Colonic mucosa (tissue), 4 donors: ENCODE data around the gene SLC32A1. TPM values are rescaled to one million over a fixed set of nuclear protein-coding genes. Genes with fewer than 3 reads are reported as not detected.

Experiments used
- DNase-seq: peaks from one replicate; pipeline ENCODE4 v3.0.0-alpha.2; 2020
- H3K27ac ChIP-seq: fragments of 200-600 bp; one replicate; pipeline ENCODE4 v1.8.0; 2021
- H3K27me3 ChIP-seq: fragments of 200-600 bp; one replicate; pipeline ENCODE4 v1.8.0; 2021
- H3K36me3 ChIP-seq: fragments of 200-600 bp; one replicate; pipeline ENCODE4 v1.8.0; 2021
- H3K4me1 ChIP-seq: fragments of 200-600 bp; one replicate; pipeline ENCODE4 v1.8.0; 2021; ENCODE audit warnings: mild to moderate bottlenecking
- H3K4me3 ChIP-seq: fragments of 200-600 bp; one replicate; pipeline ENCODE4 v1.8.0; 2021
- H3K9ac ChIP-seq, 2 donors: one replicate each; pipeline ENCODE4 v1.7.0; 2013; ENCODE audit warnings: control low read depth in 2 of 2, low read depth in 2 of 2, low read length in 2 of 2
- H3K9me3 ChIP-seq: fragments of 200-600 bp; one replicate; pipeline ENCODE4 v1.8.0; 2021
- intact Hi-C: fragments of 100-400 bp; cut with DNase I; formaldehyde crosslinking; loops from one replicate; pipeline ENCODE4 v1.14.1; 2022
- total RNA-seq, 2 donors: library from RNA; stranded (reverse); fragmentation: NEBNext Ultra II Directional in 1 of 2; extraction: Animal tissue kit (Norgen Biotek cat#: 25700) in 1 of 2; gene quantifications; one replicate each; pipeline ENCODE4 v1.2.1, GENCODE V29; 2021
- TF ChIP-seq, protein P1 (sequence below): fragments of 200-600 bp; IDR thresholded peaks from one replicate; pipeline ENCODE4 v1.8.0; 2022; ENCODE audit warnings: antibody characterized with exemption, mild to moderate bottlenecking
- donor health status: healthy.
- donor health status: DM: no; HTN: no; CAD: no.
- donor health status: DM: no; HTN: no; CAD: no.

SLC32A1 gene
- total RNA-seq, 2 donors from 2014 or later = not detected

DNA sequence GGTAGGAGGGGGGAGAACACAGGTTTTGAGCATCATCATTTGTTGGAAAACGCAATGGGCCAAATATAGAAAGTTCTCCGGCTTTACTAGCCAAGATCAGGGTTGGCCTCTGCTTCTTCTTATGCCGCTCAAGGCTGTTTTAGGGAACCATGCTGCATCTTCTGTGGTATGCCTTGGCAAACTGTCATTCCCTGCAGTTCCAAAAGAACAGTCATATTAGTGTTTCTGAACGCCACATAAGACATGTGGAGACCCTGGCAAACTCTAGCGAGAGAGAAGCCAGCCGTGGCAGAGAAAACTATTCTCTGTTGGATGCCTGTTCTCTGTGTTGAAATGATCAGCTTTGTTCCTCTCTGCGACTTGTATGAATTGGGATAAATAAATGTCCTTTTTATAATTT lies 34.8 kb downstream of the SLC32A1 start:
- Histone ChIP-seq H3K9me3 (no peaks in the 10 kb centered on the region), H3K36me3 (peaks cover 17% of the 10 kb centered on the region), H3K27ac (no peak overlapping the region), H3K27me3 (no peaks in the 10 kb centered on the region), H3K4me3 (no peak overlapping the region), H3K9ac (no peak overlapping the region), H3K4me1 (no peaks in the 10 kb centered on the region)
- intact Hi-C loops = no loop called here
- TF ChIP-seq, protein P1, sequence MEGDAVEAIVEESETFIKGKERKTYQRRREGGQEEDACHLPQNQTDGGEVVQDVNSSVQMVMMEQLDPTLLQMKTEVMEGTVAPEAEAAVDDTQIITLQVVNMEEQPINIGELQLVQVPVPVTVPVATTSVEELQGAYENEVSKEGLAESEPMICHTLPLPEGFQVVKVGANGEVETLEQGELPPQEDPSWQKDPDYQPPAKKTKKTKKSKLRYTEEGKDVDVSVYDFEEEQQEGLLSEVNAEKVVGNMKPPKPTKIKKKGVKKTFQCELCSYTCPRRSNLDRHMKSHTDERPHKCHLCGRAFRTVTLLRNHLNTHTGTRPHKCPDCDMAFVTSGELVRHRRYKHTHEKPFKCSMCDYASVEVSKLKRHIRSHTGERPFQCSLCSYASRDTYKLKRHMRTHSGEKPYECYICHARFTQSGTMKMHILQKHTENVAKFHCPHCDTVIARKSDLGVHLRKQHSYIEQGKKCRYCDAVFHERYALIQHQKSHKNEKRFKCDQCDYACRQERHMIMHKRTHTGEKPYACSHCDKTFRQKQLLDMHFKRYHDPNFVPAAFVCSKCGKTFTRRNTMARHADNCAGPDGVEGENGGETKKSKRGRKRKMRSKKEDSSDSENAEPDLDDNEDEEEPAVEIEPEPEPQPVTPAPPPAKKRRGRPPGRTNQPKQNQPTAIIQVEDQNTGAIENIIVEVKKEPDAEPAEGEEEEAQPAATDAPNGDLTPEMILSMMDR = no peak
- DNase-seq = no peak

DNA sequence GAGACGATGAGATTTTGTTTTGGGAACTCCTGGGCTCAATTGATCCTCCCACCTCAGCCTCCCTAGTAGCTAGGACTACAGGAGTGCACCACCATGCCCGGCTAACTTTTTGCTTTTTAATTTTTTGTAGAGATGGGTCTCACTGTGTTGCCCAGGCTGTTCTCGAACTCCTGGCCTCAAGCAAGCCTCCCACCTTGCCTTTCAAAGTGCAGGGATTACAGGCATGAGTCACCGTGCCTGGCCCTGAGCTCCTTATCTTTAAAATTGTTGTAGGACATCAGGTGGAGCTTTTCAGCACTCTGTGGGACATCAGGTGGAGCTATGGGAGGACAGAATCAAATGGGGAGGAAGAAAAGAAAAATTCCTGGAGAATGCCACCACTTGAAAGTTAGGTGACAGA lies 36.7 kb downstream of the SLC32A1 start:
- Histone ChIP-seq H3K9ac (no peak overlapping the region), H3K4me1 (no peaks in the 10 kb centered on the region), H3K9me3 (no peaks in the 10 kb centered on the region), H3K27me3 (no peaks in the 10 kb centered on the region), H3K4me3 (no peak overlapping the region), H3K27ac (no peak overlapping the region), H3K36me3 (peaks cover 4% of the 10 kb centered on the region)
- TF ChIP-seq, protein P1 = no peak
- DNase-seq = no peak
- intact Hi-C loops = no loop called here

DNA sequence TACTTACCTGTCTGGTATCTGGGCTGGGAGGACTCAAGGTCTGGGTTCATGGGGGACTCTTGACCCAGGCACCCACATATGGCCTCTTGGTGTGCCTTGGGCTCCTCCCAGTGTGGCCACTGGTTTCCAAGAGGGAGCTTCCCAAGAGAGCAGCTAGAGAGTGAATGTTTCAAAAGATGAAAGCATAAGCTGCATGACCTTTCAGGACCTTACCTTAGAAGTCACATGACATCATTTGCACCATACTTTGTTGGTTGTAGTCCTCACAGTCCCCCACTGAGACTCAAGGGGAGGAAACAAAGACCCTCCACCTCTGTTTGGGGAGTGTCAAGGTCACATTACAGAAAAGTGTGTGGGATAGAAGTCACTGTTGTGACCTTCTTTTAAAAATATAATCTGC lies 37.9 kb downstream of the SLC32A1 start:
- Histone ChIP-seq H3K4me1 (no peaks in the 10 kb centered on the region), H3K27me3 (no peaks in the 10 kb centered on the region), H3K36me3 (no peaks in the 10 kb centered on the region), H3K27ac (no peak overlapping the region), H3K9me3 (no peaks in the 10 kb centered on the region), H3K4me3 (no peak overlapping the region), H3K9ac (no peak overlapping the region)
- TF ChIP-seq, protein P1 = no peak
- no peak for DNase-seq
- intact Hi-C loops = no loop called here

DNA sequence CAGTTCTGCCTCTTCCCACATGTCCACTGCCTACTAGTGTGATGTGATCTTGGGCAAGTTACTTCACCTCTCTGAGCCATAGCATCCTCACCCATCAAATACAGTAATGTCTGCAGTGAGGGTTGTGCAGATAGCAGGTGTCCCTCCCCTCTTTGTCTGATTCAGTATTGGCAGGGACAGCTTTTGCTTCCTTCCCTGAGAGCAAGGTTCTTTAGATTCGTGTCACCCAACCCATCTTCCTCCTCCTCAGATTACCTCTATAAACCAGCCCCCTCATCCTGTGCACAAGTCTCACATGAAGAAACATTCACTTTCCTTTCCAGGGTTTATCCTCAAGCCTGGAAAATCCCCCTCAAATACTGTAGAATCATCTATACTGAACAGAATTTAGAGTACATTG lies 39.3 kb downstream of the SLC32A1 start:
- no peaks in the 10 kb centered on the region for H3K36me3 ChIP-seq
- no peak for DNase-seq
- H3K4me3 ChIP-seq = no peak overlapping the region
- no peak overlapping the region for H3K27ac ChIP-seq
- no peaks in the 10 kb centered on the region for H3K27me3 ChIP-seq
- intact Hi-C loops = no loop called here
- no peaks in the 10 kb centered on the region for H3K4me1 ChIP-seq
- H3K9me3 ChIP-seq = no peaks in the 10 kb centered on the region
- no peak overlapping the region for H3K9ac ChIP-seq
- TF ChIP-seq, protein P1 = no peak

DNA sequence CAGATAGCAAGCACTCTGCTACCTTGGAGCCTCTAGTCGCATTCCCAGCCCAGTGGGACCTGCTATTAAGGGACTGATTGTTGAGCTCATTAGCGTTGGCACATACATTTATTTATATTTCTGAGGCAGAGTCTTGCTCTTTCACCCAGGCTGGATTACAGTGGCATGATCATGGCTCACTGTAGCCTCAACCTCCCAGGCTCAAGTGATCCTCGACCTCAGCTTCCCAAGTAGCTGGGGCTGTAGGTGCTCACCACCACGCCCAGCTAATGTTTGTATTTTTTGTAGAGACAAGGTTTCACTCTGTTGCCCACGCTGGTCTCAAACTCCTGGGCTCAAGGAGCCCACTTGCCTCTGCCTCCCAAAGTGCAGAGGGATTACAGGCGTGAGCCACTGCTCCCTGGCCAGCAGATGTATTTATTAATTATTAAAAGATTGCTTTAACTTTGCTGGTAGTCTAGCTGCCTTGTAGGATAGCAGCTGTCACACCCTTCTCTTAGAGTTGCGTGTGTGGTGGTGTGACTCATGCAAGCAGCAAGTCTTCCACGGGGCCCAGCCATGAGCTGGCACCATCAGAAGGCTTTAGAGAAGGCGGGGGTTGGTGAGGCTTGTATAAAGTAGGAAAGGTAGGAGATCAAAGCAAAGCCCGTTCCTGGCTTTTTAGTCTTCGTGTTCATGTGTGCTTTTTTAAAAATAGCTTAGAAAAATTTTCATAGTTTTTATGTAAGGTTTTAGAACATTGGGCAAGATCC lies 40.5 kb downstream of the SLC32A1 start:
- DNase-seq = no peak
- Histone ChIP-seq H3K27ac (no peak overlapping the region), H3K9me3 (no peaks in the 10 kb centered on the region), H3K36me3 (no peaks in the 10 kb centered on the region), H3K9ac (no peak overlapping the region), H3K4me3 (no peak overlapping the region), H3K4me1 (no peaks in the 10 kb centered on the region), H3K27me3 (no peaks in the 10 kb centered on the region)
- TF ChIP-seq, protein P1 = no peak
- intact Hi-C loops = no loop called here
